Left lobe of liver (tissue), 2 donors: ENCODE data around the gene DOCK11. TPM values are rescaled to one million over a fixed set of nuclear protein-coding genes. Genes with fewer than 3 reads are reported as not detected.
"Not testable (repeated sequence)": the region's sequence is repeated elsewhere in the genome, so short reads cannot be mapped to it uniquely, and the experiment has no call there.

Experiments
- ATAC-seq: fragments of 200-7000 bp; cut with Tn5 transposase; one replicate; pipeline ENCODE4 v1.9.1; 2020; ENCODE audit warnings: mild to moderate bottlenecking, moderate library complexity
- DNase-seq: peaks from one replicate; pipeline ENCODE4 v3.0.0-alpha.2; 2020; ENCODE audit warnings: low spot score
- total RNA-seq: library from RNA; stranded (reverse); gene quantifications from one replicate; pipeline ENCODE4 v1.2.1, GENCODE V29; 2021
- donor health status: DM: no; HTN: no; CAD: no; lungs with moderate emphysema.
- donor health status: DM: no; HTN: yes; CAD: no.

Gene DOCK11
- total RNA-seq: 2.1 TPM

- DNase-seq (peak; percentile 58), ATAC-seq (peak; percentile 94)
Measured at GRCh38 chrX:118495061-118495921, at the start of gene DOCK11. Gene DOCK11, plus strand, starts transcription at chrX:118495815. Its CDS starts 157 bp downstream, at chrX:118495972.

GRCh38 chrX:118448273-118448783, 47.3 kb upstream of the DOCK11 start:
- no peak for DNase-seq
- no peak for ATAC-seq

GRCh38 chrX:118455013-118455412, 40.6 kb upstream of the DOCK11 start:
- ATAC-seq: no peak
- DNase-seq: no peak

- DNase-seq (no peak), ATAC-seq (peak; percentile 91)
Measured at GRCh38 chrX:118459494-118459893, 36.1 kb upstream of the DOCK11 start.

GRCh38 chrX:118464501-118464900, 31.1 kb upstream of the DOCK11 start:
- no peak for DNase-seq
- ATAC-seq: no peak

GRCh38 chrX:118468122-118468521, 27.5 kb upstream of the DOCK11 start:
- ATAC-seq: no peak
- DNase-seq: no peak

- not testable (repeated sequence) for ATAC-seq, DNase-seq
Measured at GRCh38 chrX:118470721-118471347, 24.8 kb upstream of the DOCK11 start.

GRCh38 chrX:118474586-118474985, 21.0 kb upstream of the DOCK11 start:
- no peak for ATAC-seq

GRCh38 chrX:118475903-118476302, 19.7 kb upstream of the DOCK11 start:
- ATAC-seq (no peak), DNase-seq (no peak)

More at GRCh38 chrX:118474586-118474985, 21.0 kb upstream of the DOCK11 start:
- DNase-seq: no peak

- no peak for ATAC-seq
Measured at GRCh38 chrX:118480172-118480571, 15.4 kb upstream of the DOCK11 start.

GRCh38 chrX:118482384-118482783, 13.2 kb upstream of the DOCK11 start:
- ATAC-seq, DNase-seq: not testable (repeated sequence)

More at GRCh38 chrX:118480172-118480571, 15.4 kb upstream of the DOCK11 start:
- no peak for DNase-seq

GRCh38 chrX:118484216-118484903, 11.3 kb upstream of the DOCK11 start:
- ATAC-seq (no peak), DNase-seq (no peak)

GRCh38 chrX:118486693-118487092, 8.9 kb upstream of the DOCK11 start:
- ATAC-seq: peak; percentile 62
- not testable (repeated sequence) for DNase-seq

- ATAC-seq: no peak
- no peak for DNase-seq
Measured at GRCh38 chrX:118493016-118493415, 2.6 kb upstream of the DOCK11 start.

- ATAC-seq: no peak
Measured at GRCh38 chrX:118493653-118494297, 1.8 kb upstream of the DOCK11 start.

GRCh38 chrX:118495958-118496762, 545 bp downstream of the DOCK11 start:
- DNase-seq (peak; percentile 51), ATAC-seq (peak; percentile 48)

More at GRCh38 chrX:118493653-118494297, 1.8 kb upstream of the DOCK11 start:
- no peak for DNase-seq

- DNase-seq (no peak), ATAC-seq (no peak)
Measured at GRCh38 chrX:118496763-118497079, 1.1 kb downstream of the DOCK11 start.

- DNase-seq (no peak), ATAC-seq (no peak)
Measured at GRCh38 chrX:118497180-118497818, 1.7 kb downstream of the DOCK11 start.

GRCh38 chrX:118498351-118498750, 2.7 kb downstream of the DOCK11 start:
- DNase-seq (no peak), ATAC-seq (no peak)
